Measurements from ENCODE around the gene SIL1.
"Not testable (repeated sequence)": the region's sequence is repeated elsewhere in the genome, so short reads cannot be mapped to it uniquely, and the experiment has no call there.

The SIL1 gene

GRCh38 chr5:139174382-139174781 is 23.8 kb downstream of the SIL1 start:
- DNase-seq (ENCODE audit: low spot score) = not testable (repeated sequence)

- no peak for DNase-seq (ENCODE audit: low spot score)
Observed at GRCh38 chr5:139171779-139172404, 26.3 kb downstream of the SIL1 start.

DNA sequence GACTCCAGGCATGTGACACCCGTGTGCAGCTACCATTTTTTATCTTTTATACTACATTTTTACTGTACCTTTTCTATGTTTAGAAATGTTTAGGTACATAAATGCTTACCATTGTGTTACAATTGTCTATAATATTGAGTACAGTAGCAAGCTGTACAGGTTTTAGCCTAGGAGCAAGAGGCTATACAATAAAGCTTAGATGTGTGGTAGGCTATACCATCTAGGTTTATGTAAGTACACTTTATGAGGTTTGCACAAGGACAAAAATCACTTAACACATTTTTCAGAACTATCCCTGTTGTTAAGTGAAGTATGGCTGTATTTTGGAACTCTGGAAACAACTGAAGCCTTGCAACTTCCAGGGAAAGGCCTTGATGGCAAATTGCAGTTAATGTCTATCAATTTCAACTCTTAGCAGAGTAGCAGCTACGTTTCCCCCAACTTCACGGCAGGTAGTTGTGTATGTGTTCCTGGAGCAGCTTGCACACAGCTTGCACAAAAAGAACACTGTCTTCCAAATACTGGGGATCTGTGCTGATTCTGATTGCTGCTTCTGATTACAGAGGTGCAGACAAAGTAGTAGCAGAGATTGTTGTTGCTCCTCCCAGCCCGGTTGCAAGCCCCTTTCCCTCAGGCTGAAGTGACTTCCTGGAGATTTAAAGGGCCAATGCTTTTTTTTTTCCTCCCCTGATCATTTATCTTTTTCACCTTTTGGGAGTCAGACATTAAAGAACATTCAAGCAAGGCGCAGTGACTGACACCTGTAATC is 30.0 kb downstream of the SIL1 start:
- DNase-seq (ENCODE audit: low spot score) = no peak

DNA sequence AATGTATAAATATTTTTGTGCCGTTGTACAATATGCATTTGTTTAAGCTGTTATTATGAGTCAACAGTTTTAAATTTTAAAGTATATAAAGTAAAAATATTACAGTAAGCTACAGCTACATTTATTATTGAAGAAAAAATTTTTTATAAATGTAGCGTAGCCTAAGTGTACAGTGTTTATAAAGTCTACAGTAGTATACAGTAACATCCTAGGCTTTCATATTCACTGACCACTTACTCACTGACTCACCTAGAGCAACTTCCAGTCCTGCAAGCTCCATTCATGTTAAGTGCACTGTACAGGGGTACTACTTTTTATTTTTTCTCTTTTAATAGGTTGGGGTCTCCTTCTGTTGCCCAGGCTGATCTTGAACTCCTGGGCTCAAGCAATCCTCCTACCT is 30.6 kb downstream of the SIL1 start:
- DNase-seq (ENCODE audit: low spot score) = no peak

- DNase-seq (ENCODE audit: low spot score) = no peak
Observed at GRCh38 chr5:139167063-139167462, 31.1 kb downstream of the SIL1 start.

GRCh38 chr5:139164897-139165296 is 33.3 kb downstream of the SIL1 start:
- not testable (repeated sequence) for DNase-seq (ENCODE audit: low spot score)

DNA sequence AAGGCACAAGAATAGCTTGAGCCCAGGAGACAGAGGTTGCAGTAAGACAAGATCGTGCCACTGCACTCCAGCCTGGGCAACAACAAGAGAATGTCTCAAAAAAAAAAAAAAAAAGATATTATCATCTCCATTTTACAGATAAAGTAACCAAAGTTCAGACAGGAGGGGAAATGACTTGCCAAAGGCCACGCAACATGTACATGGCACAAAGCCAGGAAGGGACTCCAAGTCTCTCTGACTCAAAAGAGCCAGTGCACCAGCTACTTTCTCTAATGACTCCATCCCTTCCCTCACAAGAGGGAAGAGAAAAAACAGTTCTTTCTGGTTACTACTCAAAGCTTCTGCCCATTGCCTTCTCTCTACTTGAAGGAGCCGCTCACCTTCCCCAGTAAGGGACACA is 34.1 kb downstream of the SIL1 start:
- no peak for DNase-seq (ENCODE audit: low spot score)

DNA sequence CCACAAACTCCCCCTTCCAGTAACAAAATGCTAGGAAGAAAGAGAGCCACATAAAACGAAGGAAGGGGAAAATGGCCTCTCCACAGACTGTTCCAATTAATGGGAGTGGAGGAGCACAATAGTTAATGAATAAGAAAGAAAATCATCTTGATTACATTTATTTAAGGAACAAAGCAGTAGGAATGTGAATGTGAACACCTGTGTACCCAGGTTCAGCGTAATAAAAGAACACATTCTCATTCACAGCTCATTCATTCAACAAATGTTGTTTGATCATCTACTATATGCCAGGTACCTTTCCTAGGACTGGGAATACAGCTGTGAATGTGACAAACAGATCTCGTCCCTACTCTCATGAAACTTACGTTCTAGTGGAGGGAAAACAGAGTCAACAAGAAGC is 35.7 kb downstream of the SIL1 start:
- no peak for DNase-seq (ENCODE audit: low spot score)

DNA sequence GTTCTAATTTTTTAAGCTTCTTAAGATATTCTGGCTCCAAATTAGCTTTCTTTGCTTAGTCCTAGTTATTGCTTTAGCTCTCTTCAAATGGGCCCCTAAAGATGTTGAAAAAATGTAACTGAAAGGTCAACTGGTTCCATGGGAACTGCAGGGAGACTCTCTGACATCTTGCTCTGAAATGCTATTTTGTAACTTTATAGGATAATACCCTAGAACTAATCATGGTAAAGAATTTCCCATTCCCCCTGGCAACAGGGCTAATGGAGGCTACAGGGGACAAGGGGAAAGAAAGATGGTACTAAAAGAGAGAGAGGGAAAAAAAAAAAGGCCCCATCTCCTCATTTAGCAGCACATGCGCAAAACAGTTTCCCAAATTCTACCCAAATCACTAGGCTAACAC is 39.4 kb downstream of the SIL1 start:
- DNase-seq (ENCODE audit: low spot score) = no peak

DNA sequence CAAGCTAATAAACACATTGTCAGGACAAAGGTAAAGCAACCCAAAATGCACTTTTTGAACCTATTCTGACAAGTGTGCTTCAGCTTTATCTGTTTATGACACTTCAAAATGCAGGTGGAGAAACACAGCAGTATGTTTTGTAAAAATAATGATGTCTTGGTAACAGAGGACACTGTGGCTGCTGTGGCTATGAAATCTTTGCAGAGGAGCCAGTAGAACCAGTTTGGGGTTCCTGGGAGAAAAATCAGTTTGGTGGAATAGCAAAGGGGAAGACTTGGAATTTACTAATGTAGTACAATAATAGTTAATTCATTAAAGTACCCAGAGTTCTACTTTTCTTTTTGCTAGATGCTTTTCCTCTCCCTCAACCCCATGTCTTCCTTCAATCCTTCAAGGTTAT is 40.6 kb downstream of the SIL1 start:
- DNase-seq (ENCODE audit: low spot score) = no peak

DNA sequence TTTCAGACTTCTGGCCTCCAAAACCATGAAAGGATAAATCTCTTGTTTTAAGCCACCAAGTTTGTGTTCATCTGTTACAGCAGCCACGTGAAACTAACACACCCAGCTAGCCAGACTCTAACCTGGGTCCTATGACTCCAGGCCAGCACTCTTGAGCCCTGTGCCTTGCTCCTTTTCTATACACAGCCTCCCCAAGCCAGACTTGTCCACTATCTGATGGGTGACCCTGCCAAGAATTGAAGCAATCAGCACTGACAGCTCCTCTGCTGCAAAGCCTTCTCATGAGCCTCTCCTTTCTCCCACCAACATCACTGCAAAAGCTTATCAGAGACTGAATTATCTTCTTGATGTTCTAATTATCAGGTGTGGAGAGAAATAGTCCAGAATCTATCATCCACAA is 41.4 kb downstream of the SIL1 start:
- DNase-seq (ENCODE audit: low spot score) = no peak

- no peak for DNase-seq (ENCODE audit: low spot score)
Observed at GRCh38 chr5:139155333-139155732, 42.8 kb downstream of the SIL1 start.

- no peak for DNase-seq (ENCODE audit: low spot score)
Observed at GRCh38 chr5:139151902-139152301, 46.3 kb downstream of the SIL1 start.

- no peak for DNase-seq (ENCODE audit: low spot score)
Observed at GRCh38 chr5:139150367-139150999, 47.7 kb downstream of the SIL1 start.

GRCh38 chr5:139149477-139150199 is 48.5 kb downstream of the SIL1 start:
- no peak for DNase-seq (ENCODE audit: low spot score)

DNA sequence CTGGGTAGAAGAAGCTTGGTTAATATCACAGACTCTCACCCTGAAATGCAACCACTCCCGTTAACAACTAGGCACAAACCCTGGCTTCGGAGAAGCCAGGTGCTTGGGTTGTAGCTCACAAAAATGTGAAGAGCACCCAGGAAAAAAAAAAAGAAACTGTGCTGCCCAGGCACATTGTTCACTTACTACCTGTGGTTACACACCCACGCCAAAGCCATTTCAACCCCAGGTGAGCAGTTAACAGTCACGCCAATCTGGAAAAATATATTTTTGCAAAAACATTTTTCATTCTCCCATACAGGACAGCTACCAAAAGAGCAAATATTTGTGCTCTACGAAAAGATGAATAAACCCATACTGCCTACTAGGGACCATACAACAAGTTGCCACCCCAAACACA is 49.2 kb downstream of the SIL1 start:
- no peak for DNase-seq (ENCODE audit: low spot score)

DNA sequence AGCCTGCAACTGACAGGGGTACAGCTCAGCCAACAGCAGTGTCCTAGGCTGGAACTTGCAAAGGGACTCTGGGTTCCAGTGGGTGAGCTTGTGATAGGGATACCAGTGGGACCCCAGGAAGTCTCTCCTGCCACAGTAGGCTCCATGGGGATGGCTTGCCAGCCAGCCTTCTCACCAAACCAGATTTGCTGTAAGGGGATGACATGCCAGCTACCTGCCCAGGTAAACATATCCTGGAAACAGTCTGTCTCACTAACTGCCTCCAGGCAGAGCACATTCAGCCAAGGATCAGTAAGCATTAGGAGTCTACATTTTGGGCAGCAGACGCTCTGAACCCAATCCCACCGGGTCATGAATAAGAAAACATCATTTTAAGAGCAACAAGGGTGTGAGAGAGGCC is 49.9 kb downstream of the SIL1 start:
- DNase-seq (ENCODE audit: low spot score) = no peak

DNA sequence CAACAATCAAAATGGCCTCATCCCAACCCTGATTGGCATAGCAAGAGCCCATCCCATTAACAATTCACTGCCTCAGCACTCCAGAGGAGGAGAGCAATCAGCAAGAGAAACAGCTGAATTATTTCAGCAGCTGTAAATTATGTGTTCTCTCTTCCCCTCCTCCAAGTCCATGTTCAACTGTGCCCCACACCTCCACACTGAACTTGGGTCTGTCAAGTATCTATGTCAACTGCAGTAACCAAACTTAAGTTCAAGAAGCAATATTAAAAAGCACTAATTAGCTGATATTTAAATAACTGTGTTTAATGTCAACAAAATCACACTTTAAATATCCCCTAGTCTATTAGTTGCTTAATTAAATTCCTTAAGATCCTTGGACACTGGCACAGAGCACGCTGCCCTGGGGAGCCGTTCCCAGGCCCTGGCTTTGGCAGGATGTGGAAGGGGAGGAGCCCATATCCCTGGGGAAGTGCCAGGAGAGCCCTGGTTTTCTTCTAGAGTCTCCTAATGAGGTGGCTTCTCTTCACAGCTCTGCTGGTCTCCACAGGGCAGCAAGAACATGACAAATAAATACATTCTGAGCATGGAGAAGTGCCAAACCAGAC is 50.6 kb downstream of the SIL1 start:
- DNase-seq (ENCODE audit: low spot score) = peak; percentile 53

GRCh38 chr5:139146809-139147482 is 51.2 kb downstream of the SIL1 start:
- DNase-seq (ENCODE audit: low spot score) = no peak

DNA sequence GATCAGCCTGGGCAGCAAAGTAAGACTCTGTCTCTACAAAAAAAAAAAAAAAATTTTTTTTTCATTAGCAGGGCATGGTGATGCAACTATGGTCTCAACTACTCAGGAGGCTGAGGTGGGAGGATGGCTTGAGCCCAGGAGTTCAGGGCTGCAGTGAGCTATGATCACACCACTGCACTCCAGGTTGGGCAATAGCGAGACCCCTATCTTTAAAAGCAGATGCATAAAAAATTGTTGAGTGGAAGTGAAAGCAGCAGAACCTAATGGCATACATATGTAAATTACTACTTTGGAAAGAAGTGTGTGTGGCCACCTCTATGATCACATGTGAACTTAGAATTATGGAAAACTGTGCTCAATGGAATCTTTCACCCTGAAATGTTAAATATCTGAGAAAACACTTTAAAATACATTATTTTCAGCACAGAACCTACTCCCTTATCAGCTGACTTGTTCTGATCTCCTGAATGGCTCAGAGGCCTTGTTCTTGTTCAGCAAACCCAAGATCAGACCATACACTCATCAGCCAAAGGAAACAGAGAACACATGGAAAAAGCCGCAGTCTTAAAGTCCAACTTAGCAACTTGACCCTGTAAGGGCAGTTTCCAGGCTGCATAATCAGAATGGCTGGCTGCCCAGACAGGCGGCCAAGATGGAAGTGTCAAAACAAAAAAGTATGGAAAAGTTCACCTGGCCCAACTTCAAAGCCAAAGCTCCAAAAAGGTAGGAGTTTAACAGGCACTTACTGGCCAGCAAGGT is 56.5 kb downstream of the SIL1 start:
- DNase-seq (ENCODE audit: low spot score) = peak; percentile 44

GRCh38 chr5:139140591-139141071 is 57.5 kb downstream of the SIL1 start:
- peak; percentile 47 for DNase-seq (ENCODE audit: low spot score)

Measured in AG08396 (cell line).